Measurements from ENCODE around the gene PHLDA2.
"Not testable (repeated sequence)": the region's sequence is repeated elsewhere in the genome, so short reads cannot be mapped to it uniquely, and the experiment has no call there.

Gene PHLDA2

DNA sequence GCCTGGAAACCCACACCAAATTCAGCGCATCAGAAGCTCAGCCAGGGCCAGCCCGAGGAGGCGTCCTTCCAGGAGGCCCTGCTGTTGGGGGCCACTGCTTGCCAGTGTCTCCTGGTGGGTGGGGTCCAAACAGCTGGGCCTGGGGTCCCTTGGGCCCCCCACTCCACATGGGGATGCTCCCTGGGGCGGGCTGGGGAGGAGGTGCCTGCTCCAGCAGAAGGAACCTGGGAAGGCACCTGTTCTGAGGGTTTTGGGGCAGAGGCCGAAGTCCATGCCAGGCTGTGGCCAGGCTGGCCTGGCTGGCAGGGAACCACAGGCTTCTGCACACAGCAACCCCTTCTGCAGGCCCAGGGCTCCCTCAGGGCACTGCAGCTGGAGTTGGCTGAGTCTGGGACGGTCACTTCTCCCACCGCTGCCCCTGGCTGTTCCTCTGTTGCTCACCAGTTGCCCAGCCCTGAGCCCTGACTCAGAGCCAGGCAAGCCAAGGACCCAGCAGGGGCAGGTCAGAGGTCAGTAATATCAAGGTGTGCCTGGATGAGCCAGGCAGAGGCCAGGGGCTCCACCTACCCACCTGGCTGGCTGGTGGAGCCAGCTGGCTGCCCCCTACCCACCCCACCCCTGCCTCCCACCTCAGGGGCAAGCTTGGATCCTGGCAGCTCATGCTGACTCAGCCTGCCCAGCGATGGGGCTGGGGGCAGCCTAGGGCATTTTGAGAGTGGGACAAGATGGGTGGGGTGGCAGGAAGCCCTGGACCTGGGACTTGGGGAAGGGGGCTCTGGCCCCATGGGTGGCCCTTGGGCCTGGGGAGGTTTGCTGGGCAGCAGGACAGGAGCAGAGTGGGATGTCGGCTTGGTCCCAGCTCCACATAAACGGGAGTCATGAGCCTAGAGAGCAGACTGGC lies 12.0 kb upstream of the PHLDA2 start:
- no peak for DNase-seq (ENCODE audit: low read depth)
- H3K4me3 ChIP-seq (replicated peaks; ENCODE audit: low read depth, low read length), result no peak overlapping the region
- TF ChIP-seq, protein P1, sequence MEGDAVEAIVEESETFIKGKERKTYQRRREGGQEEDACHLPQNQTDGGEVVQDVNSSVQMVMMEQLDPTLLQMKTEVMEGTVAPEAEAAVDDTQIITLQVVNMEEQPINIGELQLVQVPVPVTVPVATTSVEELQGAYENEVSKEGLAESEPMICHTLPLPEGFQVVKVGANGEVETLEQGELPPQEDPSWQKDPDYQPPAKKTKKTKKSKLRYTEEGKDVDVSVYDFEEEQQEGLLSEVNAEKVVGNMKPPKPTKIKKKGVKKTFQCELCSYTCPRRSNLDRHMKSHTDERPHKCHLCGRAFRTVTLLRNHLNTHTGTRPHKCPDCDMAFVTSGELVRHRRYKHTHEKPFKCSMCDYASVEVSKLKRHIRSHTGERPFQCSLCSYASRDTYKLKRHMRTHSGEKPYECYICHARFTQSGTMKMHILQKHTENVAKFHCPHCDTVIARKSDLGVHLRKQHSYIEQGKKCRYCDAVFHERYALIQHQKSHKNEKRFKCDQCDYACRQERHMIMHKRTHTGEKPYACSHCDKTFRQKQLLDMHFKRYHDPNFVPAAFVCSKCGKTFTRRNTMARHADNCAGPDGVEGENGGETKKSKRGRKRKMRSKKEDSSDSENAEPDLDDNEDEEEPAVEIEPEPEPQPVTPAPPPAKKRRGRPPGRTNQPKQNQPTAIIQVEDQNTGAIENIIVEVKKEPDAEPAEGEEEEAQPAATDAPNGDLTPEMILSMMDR (IDR thresholded peaks at IDR 0.05; ENCODE audit: low read length, missing control alignments), result no peak

DNA sequence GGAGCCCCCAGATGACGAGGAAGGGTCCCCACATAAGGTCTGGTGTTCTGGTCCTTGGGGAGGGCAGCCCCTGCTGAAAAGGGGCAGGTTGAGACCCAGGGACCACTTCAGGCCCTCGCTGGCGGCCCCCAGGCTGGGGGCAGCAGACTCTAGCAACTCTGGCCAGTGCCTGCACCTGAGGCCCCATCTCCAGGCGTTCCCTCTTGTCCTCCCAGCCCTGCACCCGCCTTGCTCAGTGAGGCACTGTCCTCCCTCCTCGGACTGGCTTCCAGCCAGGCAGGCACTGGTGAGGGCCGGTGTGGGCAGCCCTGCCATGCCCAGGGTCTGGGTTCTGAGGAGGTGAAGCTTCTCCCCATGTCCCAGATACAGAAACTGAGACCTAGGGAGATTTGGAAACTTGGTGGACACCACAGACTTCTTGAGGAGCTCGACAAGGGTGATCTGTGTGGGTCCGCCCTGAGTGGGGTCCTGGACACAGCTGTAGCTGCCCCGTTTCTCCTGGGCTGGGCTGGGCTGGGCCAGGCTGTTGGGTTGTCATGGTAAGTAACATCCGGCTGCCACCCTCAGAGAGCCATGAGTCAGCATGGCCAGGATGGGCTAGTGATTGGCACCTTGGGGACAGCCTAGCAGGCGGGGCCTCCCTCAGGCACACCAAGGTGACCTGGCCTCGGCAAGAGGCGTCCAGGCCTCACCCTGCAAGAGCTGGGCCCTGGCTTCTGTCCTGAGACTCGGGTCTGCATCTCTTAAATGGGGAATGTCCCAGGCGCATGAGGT lies 11.1 kb upstream of the PHLDA2 start:
- peak; percentile 28 for DNase-seq (ENCODE audit: low read depth)
- no peak overlapping the region for H3K4me3 ChIP-seq (replicated peaks; ENCODE audit: low read depth, low read length)
- TF ChIP-seq, protein P1 (IDR thresholded peaks at IDR 0.05; ENCODE audit: low read length, missing control alignments), result no peak

DNA sequence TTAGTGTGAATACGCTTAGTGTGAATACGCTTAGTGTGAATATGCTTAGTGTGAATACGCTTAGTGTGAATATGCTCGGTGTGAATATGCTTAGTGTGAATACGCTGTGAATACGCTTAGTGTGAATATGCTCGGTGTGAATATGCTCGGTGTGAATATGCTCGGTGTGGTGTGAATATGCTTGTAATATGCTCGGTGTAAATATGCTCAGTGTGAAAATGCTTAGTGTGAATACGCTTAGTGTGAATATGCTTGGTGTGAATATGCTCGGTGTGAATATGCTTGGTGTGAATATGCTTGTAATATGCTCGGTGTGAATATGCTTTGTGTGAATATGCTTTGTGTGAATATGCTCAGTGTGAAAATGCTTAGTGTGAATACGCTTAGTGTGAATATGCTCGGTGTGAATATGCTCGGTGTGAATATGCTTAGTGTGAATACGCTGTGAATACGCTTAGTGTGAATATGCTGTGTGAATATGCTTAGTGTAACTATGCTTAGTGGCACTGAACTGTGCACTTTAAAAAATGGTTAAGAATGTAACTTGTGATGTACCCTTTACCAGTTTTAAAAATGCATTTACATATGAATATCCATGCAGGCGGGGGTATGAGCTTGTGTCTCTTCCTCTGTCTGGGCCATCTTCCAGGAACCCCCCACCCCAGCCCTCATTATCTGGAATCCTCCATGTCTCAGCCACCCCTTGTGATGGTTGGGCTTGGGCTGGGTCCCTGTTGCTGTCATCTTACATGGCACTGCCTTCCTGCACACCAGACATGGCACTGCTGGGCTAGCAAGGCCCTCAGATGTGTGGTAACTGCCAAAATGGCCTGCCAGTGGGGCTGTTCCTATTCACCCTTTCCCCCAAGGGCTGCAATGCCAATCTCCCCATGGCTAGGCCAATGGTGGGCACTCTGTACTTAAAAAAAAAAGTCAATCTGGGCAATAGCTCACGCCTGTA lies 9.5 kb upstream of the PHLDA2 start:
- DNase-seq (ENCODE audit: low read depth); H3K4me3 ChIP-seq (replicated peaks; ENCODE audit: low read depth, low read length): not testable (repeated sequence)

DNA sequence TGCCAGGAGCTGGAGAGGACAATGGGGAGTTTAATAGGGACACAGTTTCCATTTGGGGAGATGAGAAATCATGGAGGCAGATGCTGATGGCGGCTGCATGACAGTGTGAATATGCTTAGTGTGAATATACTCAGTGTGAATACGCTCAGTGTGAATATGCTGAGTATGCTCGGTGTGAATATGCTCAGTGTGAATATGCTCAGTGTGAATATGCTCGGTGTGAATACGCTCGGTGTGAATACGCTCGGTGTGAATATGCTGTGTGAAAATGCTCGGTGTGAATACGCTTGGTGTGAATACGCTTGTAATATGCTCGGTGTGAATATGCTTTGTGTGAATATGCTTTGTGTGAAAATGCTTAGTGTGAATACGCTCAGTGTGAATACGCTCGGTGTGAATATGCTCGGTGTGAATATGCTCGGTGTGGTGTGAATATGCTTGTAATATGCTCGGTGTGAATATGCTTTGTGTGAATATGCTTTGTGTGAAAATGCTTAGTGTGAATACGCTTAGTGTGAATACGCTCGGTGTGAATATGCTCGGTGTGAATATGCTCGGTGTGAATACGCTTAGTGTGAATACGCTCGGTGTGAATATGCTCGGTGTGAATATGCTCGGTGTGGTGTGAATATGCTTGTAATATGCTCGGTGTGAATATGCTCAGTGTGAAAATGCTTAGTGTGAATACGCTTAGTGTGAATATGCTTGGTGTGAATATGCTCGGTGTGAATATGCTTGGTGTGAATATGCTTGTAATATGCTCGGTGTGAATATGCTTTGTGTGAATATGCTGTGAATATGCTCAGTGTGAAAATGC lies 8.6 kb upstream of the PHLDA2 start:
- not testable (repeated sequence) for H3K4me3 ChIP-seq (replicated peaks; ENCODE audit: low read depth, low read length); DNase-seq (ENCODE audit: low read depth)

DNA sequence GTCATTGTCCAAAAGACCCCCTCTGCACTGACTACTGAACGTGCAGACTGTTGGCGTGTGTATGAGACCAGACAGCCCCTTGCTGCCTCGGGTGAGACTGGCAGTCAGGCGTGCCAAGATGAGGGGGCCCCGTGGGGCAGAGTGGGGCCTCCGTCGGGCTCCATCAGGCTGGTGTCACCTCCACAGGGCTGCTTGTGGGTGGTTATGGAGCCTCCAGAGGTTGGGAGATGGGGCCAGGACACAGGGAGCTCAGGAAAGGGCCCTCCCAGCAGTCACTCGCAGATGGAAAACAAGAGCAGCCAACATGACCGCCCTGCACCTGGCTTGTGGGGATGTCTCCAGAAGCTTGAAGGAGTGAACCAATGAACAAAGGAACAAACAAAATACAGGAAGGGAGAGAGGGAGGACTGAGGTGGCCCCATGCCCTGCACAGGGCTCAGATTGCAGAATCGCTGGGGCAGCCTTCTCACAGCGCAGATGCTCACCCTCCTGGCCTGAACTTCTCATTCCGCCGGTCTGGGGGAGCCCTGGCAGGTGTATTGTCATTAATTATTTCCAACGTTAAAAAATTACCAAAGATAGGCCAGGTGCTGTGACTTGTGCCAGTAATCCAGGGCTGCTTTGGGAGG lies 5.5 kb upstream of the PHLDA2 start:
- no peak overlapping the region for H3K4me3 ChIP-seq (replicated peaks; ENCODE audit: low read depth, low read length)
- TF ChIP-seq, protein P1 (IDR thresholded peaks at IDR 0.05; ENCODE audit: low read length, missing control alignments), result no peak
- DNase-seq (ENCODE audit: low read depth), result no peak

DNA sequence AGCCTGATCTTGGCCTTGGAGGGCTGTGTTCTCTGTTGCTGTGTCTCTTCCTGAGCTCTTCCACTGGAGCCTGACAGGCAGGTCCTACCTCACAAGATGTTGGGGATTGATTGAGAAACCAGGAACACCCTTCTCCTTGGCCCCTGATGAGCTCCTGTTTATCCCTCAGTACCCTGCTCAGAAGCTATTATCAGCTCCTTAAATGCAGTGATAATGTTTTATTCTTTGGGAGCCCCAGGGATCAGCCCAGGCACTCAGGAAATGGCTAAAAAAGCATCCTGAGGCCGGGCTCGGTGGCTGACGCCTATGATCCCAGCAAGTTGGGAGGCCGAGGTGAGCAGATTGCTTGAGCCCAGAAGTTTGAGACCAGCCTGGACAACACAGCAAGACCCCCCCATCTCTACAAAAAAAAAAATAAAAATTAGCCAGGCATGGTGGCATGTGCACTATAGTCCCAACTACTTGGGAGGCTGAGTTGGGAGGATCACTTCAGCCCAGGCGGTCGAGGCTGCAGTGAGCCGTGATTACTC lies 4.9 kb upstream of the PHLDA2 start:
- no peak for DNase-seq (ENCODE audit: low read depth)
- TF ChIP-seq, protein P1 (IDR thresholded peaks at IDR 0.05; ENCODE audit: low read length, missing control alignments), result no peak
- H3K4me3 ChIP-seq (replicated peaks; ENCODE audit: low read depth, low read length), result no peak overlapping the region
